GM20431 (cell line): ENCODE results near the gene MRM2.
"Not testable (repeated sequence)": the region's sequence is repeated elsewhere in the genome, so short reads cannot be mapped to it uniquely, and the experiment has no call there.

ENCODE experiments used
- in situ Hi-C: fragments of 300-500 bp; cut with MseI, MboI; formaldehyde crosslinking; loops from one replicate; pipeline ENCODE4 v1.15.0; 2020; ENCODE audit warnings: low sequenced_read_pairs; ENCODE audit not compliant: unreplicated experiment

The MRM2 gene

DNA sequence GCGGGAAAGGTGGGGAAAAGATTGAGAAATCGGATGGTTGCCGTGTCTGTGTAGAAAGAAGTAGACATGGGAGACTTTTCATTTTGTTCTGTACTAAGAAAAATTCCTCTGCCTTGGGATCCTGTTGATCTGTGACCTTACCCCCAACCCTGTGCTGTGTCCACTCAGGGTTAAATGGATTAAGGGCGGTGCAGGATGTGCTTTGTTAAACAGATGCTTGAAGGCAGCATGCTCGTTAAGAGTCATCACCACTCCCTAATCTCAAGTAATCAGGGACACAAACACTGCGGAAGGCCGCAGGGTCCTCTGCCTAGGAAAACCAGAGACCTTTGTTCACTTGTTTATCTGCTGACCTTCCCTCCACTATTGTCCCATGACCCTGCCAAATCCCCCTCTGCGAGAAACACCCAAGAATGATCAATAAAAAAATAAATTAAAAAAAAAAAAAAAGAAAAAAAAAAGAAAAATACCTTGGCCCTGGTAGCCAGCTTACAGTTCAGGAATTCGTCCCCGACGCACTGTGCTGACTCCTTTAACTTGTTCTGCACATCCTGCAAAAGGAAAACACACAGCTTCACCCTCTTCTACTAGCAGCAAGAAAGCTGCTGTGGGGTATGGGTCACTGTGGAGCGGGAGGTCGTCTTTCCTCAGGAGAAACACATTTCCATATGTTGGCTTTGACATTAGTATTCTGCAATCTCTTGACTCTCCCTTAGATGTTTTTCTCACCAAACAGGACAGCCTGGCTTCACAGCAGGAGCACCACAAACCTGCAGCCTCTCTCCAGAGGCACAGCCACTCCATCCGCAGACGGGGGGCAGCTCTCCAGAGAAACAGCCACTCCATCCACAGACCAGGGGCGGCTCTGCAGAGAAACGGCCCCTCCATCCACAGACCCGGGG lies 27.3 kb upstream of the MRM2 start:
- in situ Hi-C loops: not testable (repeated sequence)

DNA sequence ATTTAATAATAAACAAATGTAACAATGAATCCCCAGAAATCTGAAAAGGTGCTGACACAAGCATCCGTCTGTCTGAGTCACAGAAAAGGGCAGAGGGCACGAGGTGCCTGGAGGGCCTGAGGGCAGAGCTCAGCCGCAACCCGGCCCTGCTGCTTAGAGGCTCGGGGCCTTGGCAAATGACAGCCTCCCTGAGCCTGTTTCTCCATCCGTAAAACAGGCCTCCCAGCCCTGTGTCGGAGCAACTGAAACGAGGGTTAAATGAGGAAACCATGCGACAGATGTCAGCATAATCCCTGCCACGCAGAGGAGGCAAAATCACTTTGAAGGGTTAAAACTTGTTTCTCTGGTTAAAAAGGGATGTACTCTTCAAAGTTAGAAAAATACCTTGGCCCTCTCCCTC lies 24.9 kb upstream of the MRM2 start:
- in situ Hi-C loops: no loop called here

DNA sequence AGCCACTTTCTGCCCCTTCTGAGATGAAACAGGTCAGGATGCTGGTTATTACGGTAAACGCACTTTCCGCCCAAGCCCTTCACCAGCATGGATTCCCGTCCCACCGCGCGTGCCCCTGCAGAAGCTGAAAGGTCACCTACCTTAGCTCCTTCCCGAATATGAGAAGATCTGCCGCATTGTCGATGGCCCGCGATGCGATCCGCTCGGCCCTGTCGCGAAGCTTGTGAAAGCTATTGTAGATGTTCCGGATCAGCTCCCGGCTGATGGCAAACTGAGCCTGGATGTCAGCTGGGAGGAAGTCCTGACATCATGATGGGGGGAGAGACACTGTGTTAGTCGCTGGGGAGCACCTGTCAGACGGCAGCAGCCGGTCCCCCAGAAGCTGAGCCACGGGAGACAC lies 22.2 kb upstream of the MRM2 start:
- in situ Hi-C loops: no loop called here

DNA sequence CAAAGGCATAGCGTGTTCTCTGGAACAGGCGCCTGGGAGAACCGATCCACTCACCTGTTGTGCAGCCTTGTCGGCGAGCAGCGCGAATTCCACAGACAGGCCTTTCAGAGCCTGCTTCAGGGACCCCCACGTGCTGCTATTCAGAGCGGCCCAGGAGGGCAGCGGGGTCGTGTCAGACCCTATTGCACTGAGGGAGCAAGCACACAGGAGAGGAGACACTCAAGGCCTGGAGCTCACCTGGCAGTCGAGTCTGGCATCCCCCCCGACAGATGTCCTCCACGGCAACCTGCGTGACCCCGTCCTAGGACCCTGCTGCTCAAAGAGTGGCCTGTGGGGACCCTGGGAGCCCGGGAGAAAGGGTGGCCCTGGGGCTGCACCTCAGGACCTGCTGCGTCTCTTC lies 21.2 kb upstream of the MRM2 start:
- in situ Hi-C loops: no loop called here

DNA sequence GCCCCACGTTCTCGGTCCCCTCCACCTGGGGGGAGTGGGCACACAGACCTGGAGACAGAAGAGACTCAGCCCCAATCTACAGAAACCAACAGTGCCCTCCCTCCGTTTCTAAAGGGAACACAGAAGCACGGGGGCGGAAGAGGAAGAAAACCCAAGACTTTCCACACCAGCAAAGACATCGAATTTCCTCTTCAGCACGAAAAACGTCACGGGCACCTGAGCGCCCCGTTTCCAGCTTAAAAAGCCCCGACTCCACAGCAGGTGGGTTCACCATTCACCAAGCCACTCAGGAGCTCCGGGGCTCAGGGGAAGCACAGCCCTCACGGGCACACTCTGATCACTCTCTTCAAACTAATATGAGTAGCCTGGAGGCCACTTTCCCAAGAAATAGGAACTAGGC lies 19.6 kb upstream of the MRM2 start:
- in situ Hi-C loops: no loop called here

DNA sequence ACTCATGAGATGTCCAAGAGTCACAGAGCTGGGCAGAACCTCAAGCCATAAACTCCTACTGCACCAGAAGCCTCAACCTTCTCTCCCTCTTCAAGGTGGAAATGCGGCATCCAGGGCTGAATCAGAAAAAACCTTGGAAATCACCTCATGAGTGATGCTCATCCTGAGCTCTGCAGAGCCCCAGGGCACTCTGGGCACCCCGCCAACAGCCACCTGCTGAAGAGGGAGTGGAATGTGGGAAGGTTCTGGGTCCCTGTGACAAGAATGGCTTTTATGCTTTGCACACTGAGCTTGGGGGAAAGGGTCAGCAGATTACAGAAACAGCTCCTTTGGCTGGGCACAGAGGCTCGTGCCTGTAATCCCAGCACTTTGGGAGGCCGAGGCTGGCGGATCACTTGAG lies 18.8 kb upstream of the MRM2 start:
- in situ Hi-C loops: no loop called here

DNA sequence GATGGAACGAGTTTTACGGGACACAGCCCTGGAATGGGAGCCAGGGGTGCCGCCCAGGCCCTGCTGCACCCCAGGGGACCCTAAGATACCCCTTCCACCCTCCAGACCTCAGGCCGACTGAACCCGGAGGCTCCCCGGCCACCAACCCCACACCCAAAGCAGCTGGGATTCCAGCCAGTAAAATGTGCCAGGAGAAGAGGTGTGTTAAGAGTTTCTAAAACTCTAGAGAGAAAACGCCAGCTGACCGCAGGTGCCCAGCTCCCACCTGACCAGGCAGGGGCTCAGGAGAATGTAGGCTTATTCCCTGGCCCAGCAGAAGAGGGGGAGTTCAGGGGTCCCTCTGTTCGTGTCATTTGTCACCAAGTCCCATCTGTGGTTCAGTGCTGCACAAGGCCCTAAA lies 17.5 kb upstream of the MRM2 start:
- in situ Hi-C loops: no loop called here

DNA sequence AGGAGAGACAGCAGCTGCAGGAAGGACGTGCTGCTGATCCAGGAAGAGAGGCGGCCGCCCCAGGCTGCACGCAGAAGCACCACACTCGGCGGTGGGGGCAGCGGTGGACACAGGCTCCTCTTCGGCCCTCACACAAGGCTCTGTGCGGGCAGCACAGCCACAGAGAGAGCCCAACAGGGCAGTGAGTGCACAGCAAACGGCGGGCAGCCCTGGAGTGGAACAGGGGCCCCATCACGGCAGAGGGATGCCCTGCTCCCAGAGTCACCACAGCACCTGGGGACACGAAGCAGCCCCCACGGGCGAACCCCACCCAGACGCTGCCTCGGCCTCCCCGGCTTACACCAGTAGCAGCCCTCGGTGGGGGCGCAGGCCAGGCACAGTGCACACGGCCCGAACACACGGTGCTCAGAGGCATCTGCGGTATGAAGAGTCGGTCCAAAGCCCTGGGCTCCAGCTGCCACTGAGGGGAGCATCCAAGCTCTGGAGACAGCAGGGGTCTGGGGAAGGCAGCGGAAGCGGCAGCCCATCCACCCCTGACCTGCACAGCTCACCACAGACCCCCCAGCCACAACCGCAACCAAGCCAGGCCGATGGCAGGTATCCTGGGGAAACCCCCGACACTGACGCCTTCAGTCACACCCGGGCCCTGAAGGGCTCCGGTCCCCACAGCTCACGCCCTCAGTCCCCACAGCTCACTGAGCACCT lies 16.8 kb upstream of the MRM2 start:
- in situ Hi-C loops: no loop called here

DNA sequence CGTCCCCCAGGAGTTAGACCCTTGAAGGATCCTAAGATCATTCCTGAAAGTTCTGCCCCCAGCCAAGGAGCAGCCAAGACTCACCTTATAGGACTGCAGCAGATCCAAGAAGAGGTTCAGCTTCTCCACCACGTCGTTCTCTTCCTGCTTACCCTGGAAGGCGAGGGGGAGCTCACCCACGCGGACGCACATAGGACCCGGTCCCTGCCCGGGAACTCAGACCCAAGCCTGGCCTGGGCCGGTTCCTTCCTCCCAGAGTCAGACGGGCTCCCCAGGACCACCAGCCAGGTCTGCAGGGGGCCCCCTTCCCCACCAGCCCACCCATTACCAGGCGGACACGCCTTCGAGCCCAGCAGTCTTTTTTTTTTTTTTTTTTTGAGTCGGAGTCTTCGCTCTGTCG lies 15.6 kb upstream of the MRM2 start:
- in situ Hi-C loops: no loop called here

DNA sequence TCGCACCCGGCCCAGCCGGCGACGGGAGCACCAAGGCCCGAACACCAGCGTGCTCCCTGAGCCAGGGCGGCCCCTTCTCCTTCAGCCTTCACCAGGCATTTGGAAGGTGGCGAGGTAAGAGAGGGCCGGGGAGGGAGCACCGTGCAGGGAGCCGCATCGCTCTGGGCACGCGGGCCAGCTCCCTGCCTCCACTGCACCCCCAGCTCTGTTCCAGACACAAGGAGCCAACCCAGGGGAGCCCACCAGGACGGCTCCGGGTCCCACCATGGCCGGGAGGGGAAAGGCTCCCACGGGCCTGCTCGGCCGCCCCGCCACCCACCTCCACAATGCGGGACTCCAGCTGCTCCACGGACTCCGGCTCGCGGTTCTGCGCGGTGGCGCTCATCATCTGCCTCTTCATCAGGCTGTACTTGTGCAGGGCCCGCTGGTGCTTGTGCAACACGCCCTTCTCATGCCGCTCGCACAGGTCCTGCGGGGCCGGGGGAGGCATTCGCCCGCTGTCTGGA lies 15.1 kb upstream of the MRM2 start:
- in situ Hi-C loops: no loop called here

DNA sequence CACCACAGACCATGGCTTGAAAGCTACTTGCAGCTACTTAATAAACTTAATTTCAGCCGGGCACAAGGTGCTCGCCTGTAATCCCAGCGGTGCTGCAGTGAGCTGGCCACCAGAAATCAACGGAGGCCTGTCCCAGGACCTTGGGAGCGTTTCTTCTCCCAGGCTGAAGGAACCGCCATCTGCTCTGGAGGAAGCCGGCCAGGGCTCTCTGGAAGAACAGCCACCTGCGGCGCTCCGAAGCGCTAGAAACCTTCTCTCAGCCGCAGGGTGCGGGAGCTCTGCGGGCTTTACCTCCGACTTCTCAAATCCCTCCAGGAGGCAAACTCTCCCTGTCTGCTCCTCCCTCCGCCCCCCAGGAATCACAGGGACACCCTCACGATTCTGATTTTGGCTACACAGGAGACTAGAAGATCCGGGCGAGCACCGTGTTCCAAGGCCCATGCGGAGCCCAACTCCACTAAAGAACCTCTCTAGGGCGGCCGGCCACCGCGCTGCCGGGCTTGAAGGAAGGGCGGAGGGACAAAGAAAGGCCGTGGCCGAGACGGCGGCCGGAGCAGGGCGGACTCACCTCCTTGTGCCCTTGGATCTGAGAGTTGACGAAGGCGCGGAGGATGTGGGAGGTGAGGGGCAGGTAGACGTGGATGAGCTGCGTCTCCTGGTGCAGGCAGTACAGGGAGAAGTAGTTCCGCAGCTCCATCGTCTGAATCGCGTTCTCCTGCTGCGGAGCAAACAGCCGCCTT lies 14.5 kb upstream of the MRM2 start:
- in situ Hi-C loops: no loop called here

DNA sequence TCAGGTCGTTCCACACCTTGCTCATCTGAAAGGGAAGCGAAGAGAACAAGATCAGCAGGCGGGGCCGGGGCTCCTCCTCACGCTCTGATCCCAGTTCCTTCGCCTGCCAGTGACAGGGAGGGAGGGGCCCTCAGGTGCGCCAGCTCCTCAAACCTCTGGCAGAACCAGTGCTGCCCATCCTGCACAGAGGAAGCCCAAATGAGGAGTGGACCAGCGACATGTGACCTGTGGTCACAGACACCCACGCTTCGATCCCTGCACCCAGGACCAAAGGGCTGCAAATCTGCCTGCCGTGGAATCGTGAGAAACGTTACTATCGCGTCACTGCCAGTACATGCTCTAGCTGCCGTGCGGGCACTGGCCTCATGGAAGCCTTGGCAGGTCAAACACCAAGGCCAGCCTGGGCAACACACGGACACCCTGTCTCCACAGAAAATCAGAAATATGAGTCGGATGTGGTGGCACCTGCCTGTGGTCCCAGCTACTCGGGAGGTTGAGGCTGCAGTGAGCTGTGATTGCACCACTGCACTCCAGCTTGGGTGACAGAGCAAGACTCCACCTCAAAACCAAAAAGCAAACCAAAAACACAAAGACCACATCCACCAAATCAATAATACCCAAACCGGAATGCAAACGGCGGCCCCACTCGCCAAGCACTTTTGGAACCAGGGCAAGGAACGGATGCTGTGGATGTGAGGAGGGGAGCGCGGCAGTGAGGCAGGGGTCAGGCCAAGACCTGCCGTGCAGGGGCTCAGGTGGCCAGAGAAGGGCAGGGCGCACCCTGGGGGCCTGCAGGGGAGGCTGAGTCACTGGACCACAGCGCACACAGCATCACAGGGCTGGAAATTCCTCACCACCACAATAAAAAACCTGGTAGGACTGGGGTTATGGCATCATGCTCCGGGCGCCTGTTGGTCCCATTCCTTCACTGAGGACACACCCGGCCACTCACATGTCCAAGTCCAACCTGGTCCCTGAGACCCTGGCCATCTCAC lies 13.4 kb upstream of the MRM2 start:
- in situ Hi-C loops: no loop called here

DNA sequence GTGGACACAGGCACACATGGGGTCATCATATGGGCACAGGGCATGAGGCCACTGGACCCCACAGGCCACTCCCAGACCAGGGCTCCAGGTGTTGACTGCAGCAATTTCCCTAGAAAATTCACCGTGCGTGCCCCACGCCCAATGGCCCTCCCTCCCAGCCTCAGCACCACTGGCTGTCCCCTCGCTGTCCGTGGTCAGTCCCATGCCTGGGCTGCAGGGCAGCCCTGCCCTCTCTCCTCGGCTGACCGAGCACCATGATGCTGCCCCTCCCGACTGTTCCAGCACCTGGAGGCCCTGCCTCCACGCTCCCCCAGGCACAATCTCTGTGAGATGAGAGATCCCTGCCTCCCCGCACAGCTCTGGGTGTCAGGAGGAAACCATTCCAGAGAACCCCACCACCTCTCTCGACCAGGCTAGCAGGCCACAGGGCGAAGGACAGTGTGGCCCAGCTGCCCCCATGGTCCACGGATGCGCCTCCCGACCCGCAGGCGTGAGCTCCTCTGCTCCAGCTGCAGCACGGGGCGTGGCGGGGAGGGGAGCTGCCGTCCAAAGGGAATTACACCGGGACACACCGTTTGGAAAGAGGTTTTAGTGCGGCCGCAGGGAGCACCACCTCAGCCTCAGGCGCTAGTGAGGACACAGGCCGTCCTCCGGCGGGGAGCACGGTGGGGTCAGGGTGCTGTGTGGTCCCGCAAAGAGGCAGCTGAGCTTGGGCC lies 12.6 kb upstream of the MRM2 start:
- in situ Hi-C loops: no loop called here

DNA sequence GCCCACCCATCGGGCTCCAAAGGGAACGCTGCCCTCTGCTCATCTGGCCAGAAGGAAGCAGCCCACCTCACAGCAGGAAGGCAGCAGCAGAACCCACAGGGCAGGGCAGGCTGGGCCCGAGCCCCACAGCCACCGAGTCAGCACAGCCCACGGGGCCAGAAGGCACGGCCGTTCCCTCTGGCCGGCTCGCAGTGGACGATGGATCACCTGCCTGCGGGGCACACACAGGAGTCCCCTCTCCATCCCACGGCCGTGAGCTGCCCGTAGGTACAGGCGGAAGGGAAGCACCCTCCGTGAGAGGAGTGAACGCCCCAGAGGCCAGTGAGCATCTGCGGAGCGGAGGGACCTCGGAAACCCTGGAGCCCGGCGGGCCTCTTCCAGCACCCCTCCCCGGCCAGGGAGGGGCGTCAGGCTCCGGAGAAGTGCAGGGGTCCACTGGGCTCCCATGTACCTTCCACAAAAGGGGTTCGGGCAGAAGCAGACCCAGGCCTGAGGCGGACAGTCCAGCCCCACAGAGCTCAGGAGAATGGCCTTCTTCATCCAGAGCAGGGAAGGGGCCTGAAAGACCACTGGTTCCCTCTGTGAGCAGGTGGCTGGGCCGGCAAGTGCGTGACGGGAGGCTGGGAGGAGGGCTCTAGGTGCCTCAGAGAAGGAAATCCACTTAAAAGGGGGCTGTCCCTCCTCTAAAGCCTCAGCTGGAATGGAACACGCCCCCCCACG lies 11.7 kb upstream of the MRM2 start:
- in situ Hi-C loops: no loop called here

DNA sequence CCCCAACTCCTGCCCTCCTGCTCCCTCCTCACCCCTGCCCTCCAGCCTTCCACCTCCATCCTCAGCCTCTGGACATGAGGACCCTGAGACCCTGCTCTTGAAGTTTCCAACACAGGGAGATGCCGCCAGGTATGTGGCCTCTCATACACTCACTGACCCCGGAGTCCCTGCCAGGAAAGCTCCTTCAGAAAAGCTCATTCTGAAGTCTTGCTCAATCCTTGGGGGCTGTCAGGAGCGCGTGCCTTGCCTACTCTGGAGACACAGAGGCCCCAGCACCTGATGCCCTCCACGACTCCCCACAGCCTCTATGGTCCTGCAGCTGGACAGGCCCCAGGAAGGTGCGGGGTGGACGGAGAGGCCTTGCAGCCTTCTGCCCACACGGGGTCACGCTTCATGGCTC lies 11.0 kb upstream of the MRM2 start:
- in situ Hi-C loops: no loop called here

DNA sequence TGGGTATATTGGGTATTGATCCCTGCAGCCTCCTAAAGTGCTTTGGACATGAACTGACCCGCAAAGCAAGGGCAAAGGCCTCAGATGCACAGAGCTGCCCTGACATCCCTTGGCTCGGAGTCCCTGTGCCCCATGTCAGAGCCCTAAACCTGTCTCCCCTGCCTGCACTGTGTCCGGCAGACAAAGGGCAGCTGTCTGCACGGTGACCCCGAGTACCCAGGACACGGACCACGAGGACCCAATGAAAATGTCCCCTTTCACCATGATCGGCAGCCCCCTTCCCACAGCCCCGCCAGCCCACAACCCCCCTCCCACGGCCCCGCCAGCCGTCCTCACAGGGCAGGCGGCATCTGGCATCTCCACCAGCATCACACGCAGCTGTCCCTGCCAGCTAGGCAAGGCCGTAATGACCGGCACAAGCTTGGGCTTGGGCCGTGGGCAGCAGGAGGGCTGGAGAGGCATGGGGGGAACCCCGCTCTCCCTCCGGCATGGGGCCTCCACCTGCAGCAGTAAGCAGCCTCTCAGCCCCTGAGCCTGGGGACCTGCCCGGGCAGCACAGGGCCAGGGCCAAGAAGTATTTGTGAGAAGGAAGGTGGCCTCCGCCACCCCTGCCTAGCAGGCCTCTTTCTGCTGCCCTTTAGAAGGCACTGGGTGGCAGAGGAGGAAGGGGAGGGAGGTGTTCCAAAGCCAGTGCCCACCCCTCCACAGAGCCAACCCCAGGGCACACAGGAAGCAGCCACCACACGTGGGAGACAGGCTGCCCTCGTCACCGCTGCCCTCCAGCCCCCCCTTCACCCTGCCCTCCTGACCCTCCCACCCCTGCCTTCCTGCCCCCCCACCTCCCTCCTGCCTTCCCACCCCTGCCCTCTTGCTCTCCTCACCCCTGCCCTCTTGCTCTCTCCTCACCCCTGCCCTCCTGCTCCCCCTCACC lies 10.1 kb upstream of the MRM2 start:
- in situ Hi-C loops: no loop called here

DNA sequence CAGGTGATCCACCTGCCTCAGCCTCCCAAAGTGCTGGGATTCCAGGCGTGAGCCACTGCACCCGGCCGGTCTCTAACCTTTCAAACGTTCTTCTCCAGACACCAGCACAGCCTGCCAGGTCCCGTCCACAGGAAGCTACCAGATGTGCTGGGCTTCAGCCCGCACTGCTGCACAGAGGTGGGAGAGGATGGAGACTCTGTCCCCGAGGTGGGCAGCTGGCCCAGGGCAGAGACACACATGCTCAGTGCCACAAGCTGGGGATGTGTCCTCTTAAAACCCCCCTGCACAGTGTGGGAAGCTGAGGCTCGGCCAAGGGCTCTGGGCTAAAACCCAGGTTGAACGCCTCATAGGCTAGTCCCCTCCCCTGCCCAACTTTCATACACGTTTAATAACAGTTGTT lies 9.4 kb upstream of the MRM2 start:
- in situ Hi-C loops: no loop called here
